Pulmonary artery endothelial cell (primary cell): Measurements from ENCODE around the gene ZNF581. TPM values are rescaled to one million over a fixed set of nuclear protein-coding genes. Genes with fewer than 3 reads are reported as not detected.

Source experiments
- DNase-seq: peaks from one replicate; pipeline ENCODE4 v3.0.0-alpha.2; 2011; ENCODE audit warnings: low read depth, low spot score
- total RNA-seq: library from RNA; depleted of rRNA; stranded (reverse); fragments of >200 nt; gene quantifications from 2 replicates; pipeline ENCODE4 v1.2.3, GENCODE V29; 2014

The ZNF581 gene
- total RNA-seq, 1 donor from 2014 or later: 33.9 TPM

DNA sequence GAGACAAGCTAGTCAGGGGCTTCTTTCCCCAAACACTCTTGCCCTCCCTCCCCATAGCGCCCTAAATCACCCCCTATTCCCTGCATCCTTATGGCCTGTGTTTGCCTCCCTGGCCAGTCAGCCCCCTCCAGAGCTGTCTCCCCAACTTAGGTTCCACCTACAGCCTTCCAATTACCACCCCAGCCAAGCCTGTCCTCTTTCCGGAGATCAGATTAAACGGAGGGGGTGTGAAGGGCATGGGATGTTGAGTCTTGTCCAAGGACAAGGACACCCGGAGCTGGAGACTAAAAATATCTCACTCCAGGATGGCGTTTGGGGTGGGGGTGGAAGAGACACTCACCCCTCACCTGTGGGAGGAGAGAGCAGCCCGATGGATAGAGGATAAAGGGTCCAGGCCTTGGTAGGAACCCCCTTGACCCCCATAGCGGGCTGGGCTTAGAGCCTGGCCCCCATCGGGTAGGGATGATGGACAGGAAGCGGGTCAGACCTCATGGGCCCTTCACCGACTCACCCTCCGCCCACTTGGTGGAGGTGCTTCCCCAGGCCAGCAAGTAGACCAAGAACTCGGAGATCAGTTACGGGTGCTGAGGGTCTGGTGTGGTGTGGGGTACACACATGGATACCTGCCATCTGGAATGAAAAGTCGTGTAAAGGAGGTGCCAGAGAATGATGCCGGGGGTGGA, 32.0 kb upstream of the ZNF581 start:
- DNase-seq: no peak

DNA sequence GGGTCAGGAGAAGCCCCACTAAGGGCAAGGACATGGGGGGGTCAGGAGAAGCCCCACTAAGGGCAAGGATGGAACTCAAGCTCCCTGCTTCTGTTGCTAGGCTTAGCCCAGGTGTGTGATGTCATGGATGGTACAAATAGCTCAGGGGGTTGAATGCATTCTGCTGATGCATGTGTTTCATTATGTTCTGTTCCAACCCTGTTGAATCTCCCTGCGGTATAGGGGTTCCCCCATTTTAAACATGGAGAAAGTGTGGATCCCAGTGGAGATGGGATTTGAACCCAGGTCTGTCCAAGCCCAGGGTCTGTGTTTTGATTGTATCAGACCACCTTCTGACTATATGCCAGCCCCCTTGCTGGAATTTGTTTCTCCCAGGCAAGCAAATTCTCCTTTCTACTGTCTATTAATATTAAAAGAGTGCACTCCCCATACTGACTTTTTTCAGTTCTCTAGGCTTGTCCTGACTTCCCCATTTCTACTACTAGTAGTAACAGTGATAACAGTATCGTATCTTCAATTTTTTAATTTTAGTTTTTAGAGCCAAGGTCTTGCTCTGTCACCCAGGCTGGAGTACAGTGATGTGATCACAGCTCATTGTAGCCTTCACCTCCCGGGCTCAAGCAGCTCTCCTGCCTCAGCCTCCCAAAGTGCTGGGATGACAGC, 31.3 kb upstream of the ZNF581 start:
- no peak for DNase-seq

DNA sequence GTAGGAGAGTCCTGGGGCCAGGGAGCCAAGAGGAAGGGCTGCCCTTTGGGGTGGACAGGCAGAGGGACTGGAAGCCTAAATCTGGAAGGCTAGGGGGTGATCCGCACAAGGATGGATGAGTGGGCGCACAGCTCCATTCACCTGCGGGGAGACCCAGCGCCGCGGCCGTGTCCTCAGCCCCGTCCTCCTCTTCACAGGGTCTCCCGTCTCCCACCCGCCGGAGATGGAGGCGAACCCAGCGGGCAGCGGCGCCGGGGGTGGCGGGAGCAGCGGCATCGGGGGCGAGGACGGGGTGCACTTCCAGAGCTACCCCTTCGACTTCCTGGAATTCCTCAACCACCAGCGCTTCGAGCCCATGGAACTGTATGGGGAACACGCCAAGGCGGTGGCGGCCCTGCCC, 30.1 kb upstream of the ZNF581 start:
- no peak for DNase-seq

DNA sequence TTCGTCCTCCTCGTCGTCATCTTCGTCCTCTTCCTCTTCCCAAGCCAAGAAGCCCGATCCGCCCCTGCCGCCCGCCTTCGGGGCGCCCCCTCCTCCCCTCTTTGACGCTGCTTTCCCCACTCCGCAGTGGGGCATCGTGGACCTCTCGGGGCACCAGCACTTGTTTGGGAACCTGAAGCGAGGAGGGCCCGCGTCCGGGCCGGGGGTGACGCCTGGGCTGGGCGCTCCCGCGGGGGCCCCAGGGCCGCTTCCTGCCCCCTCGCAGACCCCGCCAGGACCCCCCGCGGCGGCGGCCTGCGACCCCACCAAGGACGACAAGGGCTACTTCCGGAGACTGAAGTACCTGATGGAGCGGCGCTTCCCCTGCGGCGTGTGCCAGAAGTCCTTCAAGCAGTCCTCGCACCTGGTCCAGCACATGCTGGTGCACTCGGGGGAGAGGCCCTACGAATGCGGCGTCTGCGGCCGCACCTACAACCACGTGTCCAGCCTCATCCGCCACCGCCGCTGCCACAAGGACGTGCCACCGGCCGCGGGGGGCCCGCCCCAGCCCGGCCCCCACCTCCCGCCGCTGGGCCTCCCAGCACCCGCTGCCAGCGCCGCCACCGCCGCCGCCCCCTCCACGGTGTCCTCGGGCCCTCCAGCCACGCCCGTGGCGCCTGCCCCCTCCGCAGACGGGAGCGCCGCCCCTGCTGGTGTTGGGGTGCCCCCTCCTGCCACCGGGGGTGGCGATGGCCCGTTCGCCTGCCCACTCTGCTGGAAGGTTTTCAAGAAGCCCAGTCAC, 29.3 kb upstream of the ZNF581 start:
- DNase-seq: no peak

DNA sequence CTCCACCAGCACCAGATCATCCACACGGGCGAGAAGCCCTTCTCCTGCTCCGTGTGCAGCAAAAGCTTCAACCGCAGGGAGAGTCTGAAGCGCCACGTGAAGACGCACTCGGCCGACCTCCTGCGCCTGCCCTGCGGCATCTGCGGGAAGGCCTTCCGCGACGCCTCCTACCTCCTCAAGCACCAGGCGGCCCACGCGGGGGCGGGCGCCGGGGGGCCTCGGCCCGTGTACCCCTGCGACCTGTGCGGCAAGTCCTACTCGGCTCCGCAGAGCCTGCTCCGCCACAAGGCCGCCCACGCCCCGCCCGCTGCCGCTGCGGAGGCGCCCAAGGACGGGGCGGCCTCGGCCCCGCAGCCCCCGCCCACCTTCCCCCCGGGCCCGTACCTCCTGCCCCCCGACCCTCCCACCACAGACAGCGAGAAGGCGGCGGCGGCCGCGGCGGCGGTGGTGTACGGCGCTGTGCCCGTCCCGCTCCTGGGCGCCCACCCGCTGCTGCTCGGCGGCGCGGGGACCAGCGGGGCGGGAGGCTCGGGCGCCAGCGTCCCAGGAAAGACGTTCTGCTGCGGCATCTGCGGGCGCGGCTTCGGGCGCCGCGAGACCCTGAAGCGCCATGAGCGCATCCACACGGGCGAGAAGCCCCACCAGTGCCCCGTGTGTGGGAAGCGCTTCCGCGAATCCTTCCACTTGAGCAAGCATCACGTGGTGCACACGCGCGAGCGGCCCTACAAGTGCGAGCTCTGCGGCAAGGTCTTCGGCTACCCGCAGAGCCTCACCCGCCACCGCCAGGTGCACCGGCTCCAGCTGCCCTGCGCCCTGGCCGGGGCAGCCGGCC, 28.5 kb upstream of the ZNF581 start:
- DNase-seq: no peak

DNA sequence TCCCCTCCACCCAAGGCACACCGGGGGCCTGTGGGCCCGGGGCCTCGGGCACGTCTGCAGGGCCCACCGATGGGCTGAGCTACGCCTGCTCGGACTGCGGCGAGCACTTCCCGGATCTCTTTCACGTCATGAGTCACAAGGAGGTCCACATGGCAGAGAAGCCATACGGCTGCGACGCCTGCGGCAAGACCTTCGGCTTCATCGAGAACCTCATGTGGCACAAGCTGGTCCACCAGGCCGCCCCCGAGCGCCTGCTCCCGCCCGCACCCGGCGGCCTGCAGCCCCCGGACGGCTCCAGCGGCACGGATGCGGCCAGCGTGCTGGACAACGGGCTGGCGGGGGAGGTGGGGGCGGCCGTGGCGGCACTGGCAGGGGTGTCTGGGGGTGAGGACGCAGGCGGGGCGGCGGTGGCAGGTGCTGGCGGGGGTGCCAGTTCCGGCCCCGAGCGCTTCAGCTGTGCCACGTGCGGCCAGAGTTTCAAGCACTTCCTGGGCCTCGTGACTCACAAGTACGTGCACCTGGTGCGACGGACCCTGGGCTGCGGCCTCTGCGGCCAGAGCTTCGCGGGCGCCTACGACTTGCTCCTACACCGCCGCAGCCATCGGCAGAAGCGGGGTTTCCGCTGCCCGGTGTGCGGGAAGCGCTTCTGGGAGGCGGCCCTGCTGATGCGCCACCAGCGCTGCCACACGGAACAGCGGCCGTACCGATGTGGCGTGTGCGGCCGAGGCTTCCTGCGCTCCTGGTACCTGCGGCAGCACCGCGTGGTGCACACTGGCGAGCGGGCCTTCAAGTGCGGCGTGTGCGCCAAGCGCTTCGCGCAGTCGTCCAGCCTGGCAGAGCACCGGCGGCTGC, 27.7 kb upstream of the ZNF581 start:
- no peak for DNase-seq

DNA sequence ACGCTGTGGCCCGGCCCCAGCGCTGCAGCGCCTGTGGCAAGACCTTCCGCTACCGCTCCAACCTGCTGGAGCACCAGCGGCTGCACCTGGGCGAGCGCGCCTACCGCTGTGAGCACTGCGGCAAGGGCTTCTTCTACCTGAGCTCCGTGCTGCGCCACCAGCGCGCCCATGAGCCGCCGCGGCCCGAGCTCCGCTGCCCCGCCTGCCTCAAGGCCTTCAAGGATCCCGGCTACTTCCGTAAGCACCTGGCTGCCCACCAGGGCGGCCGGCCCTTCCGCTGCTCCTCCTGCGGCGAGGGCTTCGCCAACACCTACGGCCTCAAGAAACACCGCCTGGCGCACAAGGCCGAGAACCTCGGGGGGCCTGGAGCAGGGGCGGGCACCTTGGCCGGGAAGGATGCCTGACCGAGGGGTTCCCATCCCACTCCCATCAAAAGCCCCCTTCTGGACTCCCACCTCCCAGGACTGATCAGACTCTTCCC, 27.0 kb upstream of the ZNF581 start:
- DNase-seq: no peak

DNA sequence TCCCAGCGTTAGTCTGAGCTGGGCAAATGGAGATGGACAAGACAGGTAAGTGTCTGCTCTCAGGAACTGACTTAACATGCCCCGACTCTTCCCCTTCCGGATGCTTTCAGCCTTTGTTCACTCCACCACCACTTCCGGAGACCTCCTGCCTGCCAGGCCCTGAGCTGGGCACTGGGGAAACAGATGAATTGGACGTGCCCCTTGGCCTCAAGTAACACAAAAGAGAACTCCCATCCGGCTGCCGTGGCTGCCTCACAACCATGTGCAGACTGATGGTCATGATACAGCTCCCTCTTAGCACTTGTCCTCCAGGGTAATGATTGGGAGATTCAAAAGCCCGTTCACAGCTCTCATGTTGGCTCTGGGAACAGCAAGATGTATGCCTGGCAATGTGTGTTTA, 26.0 kb upstream of the ZNF581 start:
- DNase-seq: no peak

DNA sequence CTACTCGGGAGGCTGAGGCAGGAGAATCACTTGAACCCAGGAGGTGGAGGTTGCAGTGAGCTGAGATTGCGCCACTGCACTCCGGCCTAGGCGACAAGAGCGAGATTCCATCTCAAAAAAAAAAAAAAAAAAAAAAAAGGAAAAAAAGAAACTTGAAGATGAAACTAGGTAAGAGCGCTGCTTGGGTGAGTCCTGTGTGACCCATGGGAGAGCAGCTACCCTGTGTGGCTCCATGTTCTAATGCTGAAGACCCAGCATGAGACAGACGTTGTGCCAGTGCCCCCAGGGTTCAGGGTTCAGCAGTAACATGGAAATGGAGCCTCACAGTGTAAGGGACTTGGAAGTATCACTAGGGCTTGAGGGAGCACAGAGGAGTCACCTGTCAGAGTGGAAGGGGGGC, 25.0 kb upstream of the ZNF581 start:
- no peak for DNase-seq

DNA sequence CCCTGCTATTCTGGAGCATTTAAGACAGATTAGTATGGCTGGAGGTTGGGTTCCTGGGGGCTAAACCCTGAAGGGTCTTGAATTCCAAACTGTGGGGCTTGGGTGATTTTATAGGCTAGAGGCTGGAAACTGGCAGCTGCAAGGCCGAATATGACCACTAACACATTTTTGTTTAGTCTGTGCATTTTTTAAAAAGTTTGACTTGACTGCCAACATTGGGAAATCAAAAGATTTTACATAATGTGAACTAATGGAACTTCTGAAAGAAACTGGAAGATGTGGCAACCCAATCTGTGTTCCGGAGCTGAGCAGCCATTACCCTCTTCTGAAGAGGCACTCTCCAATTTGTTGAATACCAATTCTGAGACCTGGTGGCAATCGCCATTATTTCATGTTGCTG, 24.2 kb upstream of the ZNF581 start:
- no peak for DNase-seq

DNA sequence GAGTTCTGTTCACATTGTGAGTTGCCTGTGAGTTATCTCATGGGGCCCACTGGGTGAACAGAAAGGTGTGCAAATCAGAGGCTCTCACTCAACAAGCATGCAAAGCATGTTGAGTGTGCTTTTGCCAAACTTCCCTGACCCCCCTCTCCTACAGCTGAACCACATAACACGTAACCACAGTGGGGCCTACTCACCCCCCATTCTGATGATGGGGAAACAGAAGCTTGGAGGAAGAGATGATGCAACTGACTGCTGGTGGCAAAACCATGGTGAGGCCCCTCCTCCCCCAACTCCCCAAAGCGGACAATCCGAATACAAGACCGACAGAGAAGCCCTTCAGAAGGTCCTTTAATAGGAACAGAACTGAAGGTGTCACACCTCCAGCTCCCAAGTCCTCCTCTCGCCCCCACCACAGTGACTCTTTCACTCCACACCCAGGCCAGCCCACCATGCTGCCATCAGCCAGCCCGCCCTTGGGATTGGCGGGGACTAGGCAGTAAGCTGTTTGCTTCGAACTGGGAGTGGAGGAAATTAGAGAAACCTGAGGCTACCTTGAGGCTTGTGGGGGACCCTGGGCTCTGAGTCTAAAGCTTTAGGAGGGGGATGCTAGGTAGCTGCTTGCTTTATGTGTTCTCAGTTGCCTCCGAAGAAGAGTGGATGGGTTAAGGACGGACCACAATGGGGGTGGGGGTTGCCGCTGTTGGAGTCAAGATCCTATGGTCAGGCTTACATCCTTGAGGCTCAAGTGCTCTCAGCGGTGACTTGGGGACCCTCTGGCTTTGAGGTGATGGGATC, 22.8 kb upstream of the ZNF581 start:
- no peak for DNase-seq

DNA sequence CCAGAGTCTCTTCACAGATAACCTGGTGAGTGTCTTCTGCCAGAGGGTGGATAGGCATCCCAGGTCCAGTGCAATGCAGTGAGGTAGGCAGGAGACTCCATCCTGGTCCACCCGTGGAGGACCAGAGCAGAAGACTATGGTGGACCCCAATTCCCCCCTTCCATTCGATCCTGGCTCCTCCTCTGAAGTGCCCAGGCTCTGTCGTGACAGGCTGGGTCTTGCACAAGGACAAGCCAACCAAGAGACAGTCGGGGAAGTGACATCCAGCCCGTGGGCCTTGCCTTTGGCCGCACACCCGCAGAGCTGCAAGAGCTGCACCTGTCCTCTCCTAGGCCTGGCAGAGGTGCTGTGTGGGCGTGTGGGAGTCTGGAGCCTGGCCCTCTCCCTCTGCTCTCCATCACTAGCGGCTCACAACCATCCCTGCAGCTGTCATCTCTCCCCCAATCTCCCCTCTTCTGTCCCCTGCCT, 22.2 kb upstream of the ZNF581 start:
- no peak for DNase-seq

DNA sequence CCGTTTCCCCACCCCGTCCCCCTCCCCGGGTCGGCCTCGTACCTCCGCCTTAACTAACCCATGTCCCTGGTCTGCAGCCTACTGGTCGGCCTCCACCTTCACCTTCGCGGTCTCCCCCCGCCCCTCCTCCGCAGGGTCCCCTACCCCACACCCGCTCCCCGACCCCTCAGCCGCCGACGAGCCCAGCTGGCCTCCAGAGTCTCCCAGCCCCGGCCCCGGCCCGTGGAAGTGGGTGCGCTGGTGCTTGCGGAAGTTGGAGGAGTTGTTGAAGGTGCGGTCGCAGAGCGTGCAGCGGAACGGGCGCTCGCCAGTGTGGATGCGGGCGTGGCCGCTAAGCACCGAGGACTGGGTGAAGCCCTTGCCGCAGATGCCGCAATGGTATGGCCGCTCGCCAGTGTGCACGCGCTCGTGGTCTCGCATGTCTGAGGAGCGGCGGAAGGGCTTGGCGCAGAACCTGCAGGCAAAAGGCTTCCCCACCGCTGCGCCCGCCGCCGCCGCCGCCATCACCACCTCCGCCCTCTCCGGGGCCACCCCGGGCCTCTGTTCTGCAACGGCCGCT, 21.7 kb upstream of the ZNF581 start:
- DNase-seq: no peak

DNA sequence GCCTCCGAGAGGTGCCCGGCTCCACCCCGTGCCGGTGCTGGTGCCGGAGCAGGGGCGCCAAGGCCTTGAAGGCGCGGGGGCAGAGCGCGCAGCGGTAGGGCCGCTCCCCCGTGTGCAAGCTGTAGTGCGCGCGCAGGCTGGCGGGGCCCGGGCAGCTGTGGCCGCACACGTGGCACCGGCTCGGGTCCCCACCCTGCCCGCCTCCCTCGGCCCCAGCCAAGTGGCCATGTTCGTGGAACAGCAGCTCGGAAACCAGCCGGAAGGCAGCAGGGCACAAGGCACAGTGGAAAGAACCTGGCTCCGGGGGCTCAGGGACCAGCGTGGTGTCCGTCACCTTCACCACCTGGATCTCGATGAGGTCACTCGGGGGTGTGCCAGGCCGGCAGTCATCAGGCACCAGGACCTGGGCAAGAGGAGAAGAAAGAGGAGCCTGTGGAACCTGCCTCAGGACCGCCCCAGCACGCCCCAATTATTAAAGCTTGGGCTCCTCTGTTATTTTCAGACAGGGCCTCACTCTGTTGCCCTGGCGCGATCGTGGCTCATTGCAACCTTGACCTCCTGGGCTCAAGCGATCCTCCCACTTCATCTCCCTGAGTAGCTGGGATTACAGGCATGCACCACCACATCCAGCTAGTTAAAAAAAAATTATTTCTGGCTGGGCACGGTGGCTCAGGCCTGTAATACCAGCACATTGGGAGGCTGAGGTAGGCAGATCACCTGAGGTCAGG, 21.0 kb upstream of the ZNF581 start:
- DNase-seq: no peak

DNA sequence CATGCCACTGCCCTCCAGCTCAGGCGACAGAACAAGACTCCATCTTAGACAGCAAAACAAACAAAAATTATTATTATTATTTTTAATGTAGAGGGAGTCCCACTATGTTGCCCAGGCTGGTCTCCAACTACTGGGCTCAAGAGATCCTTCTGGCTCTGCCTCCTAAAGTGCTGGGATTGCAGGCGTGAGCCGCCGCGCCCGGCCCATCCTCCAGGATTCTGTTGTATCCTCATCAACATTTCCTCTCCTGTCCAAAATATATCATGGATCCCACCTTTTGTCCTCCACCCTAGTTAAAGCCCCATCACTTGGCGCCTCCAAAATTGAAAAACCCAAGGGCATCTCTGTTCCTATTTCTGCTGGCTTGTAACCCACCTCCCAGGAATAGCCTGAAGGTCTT, 20.3 kb upstream of the ZNF581 start:
- DNase-seq: no peak

DNA sequence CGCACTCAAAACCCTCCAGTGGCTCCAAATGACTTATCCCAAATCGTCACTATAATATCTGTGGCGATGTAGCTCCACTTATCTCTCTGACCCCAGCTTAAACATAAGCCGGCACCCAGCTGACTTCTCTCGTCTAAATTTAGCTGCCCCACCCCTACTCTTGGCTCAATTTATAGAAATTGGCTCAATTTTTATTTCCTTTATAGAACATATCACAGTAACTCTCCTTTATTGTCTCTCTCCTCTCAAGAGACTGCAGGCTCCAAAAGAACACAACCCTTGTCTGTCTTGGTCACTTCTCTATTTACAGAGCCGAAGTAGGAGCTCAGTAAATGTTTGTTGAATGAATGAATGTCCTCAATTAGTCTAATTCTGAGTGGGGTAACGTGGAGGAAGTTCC, 19.9 kb upstream of the ZNF581 start:
- no peak for DNase-seq

DNA sequence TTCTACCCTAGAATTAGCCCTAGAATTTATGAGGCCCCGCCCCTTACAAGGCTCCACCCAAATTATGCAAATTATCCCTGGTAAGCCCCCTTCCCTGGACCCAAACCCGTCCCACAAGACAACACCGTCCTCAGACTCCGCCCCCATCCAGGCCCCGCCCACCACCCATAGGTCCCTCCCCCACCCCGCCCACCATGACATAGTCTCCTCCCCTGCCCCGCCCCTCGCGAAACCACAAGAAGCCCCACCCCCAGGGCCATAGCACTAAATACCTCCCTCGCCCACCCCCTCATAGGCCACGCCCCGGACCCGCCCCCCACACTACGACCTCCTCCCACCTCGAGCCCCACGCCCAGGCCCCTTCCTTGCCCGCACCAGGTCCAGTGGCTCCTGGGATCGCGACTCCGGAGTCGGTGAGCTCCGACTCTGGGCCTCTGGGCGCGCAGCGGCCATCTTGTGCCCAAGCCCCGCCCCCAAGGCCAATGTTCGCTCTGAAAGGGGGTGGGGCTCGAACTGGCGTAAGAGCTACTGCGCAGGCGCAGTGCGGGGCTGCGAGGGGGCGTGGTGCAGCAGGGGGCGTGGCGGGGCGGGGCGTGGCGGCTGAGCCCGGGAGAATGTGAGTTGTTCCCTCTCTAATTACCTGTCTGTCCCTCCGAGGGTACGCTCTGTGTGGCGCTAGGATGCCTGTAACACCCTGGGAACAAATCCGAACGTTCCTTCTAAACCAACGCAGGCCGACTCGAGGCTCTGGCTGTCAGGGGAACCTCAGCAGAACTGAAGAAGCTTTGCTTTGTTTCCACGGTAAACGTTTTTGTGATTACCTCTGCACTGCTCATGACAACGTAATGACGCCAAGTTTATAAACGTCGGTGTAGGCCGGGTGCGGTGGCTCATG, 19.1 kb upstream of the ZNF581 start, which contains the start of gene ZNF784:
Gene ZNF784, minus strand, starts transcription at position 458 of the 895 bp plus-strand sequence. Its CDS starts 5 bp downstream, at position 453.
- DNase-seq: peak; percentile 64

DNA sequence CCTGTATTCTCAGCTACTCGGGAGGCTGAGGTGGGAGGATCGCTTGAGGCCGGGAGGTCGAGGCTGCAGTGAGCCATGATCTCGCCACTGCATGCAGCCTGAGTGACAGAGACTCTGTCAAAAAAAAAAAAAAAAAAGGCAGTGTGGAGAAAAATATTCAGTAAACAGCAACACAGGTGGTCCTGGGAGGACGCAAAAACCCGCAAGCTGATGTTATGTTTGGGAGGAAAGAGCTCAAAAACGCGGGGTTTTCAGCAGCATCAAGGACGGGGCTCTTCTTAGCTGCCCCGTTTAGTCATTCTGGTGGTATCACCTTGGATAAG, 18.5 kb upstream of the ZNF581 start:
- no peak for DNase-seq
